Astrocyte (in vitro differentiated cells and primary cell): ENCODE measurements around the gene PROSER1. TPM values are rescaled to one million over a fixed set of nuclear protein-coding genes. Genes with fewer than 3 reads are reported as not detected.

Experiments
- DNase-seq: peaks from one replicate; pipeline ENCODE4 v3.0.0-alpha.2; 2010; ENCODE audit warnings: low read depth
- FAIRE-seq: peaks from 2 replicates; lab custom pipeline; 2011; peaks lifted over from hg19 to GRCh38; lab: Jason Lieb, UNC
- H2AFZ ChIP-seq: 2 replicates; pipeline ENCODE4 v1.6.0; 2012; ENCODE audit warnings: low read depth, low read length, inconsistent platforms
- H3K27ac ChIP-seq: 2 replicates; pipeline ENCODE4 v1.5.1; 2011; ENCODE audit warnings: low read depth, low read length, inconsistent platforms
- H3K27me3 ChIP-seq: 2 replicates; pipeline ENCODE4 v1.6.0; 2011; ENCODE audit warnings: low read length, inconsistent platforms; ENCODE audit not compliant: insufficient read depth
- H3K36me3 ChIP-seq: 2 replicates; pipeline ENCODE4 v1.5.1; 2011; ENCODE audit warnings: low read length, inconsistent platforms; ENCODE audit not compliant: insufficient read depth
- H3K4me1 ChIP-seq: 2 replicates; pipeline ENCODE4 v1.5.1; 2011; ENCODE audit warnings: low read length, inconsistent platforms; ENCODE audit not compliant: insufficient read depth
- H3K4me2 ChIP-seq: 2 replicates; pipeline ENCODE4 v1.6.0; 2012; ENCODE audit warnings: low read length, inconsistent platforms
- H3K4me3 ChIP-seq: 2 replicates; pipeline ENCODE4 v1.5.1; 2011; ENCODE audit warnings: low read depth, mild to moderate bottlenecking, low read length, inconsistent platforms; ENCODE audit not compliant: insufficient read depth
- H3K79me2 ChIP-seq: 2 replicates; pipeline ENCODE4 v1.6.0; 2012; ENCODE audit warnings: mild to moderate bottlenecking, low read length, inconsistent platforms; ENCODE audit not compliant: insufficient read depth
- H3K9ac ChIP-seq: 2 replicates; pipeline ENCODE4 v1.6.0; 2012; ENCODE audit warnings: mild to moderate bottlenecking, low read length, inconsistent platforms
- H3K9me3 ChIP-seq: 2 replicates; pipeline ENCODE4 v1.5.1; 2012; ENCODE audit warnings: low read depth, mild to moderate bottlenecking, low read length, inconsistent platforms; ENCODE audit not compliant: insufficient read depth
- H4K20me1 ChIP-seq: 2 replicates; pipeline ENCODE4 v1.6.0; 2012; ENCODE audit warnings: low read length, inconsistent platforms; ENCODE audit not compliant: insufficient read depth
- H3K27ac Mint-ChIP-seq: one replicate; pipeline ENCODE4 v1.8.0; 2021; ENCODE audit warnings: mild to moderate bottlenecking, mixed read lengths; ENCODE audit not compliant: unreplicated experiment
- H3K27me3 Mint-ChIP-seq: one replicate; pipeline ENCODE4 v1.8.0; 2021; ENCODE audit warnings: low read depth, mixed read lengths; ENCODE audit not compliant: unreplicated experiment
- H3K36me3 Mint-ChIP-seq: one replicate; pipeline ENCODE4 v1.8.0; 2021; ENCODE audit warnings: low read depth, mixed read lengths; ENCODE audit not compliant: unreplicated experiment
- H3K4me1 Mint-ChIP-seq: one replicate; pipeline ENCODE4 v1.8.0; 2021; ENCODE audit warnings: low read depth, mixed read lengths; ENCODE audit not compliant: unreplicated experiment
- H3K4me3 Mint-ChIP-seq: one replicate; pipeline ENCODE4 v1.8.0; 2021; ENCODE audit warnings: mild to moderate bottlenecking, moderate library complexity, mixed read lengths; ENCODE audit not compliant: unreplicated experiment
- H3K9me3 Mint-ChIP-seq: one replicate; pipeline ENCODE4 v1.8.0; 2021; ENCODE audit warnings: mild to moderate bottlenecking, mixed read lengths; ENCODE audit not compliant: unreplicated experiment
- CTCF ChIP-seq: IDR thresholded peaks from 2 replicates; pipeline ENCODE4 v1.5.1; 2011; ENCODE audit warnings: low read depth, mild to moderate bottlenecking, inconsistent platforms, low read length, moderate library complexity; ENCODE audit not compliant: insufficient read depth
- EZH2 ChIP-seq: IDR thresholded peaks from 2 replicates; pipeline ENCODE4 v1.6.1; 2012; ENCODE audit warnings: mild to moderate bottlenecking, low read length, inconsistent platforms; ENCODE audit not compliant: insufficient read depth
- total RNA-seq: library from RNA; stranded (reverse); gene quantifications from 2 replicates; pipeline ENCODE4 v1.2.1, GENCODE V29; 2021

Gene PROSER1
- total RNA-seq, 1 donor from 2014 or later, result 35.3 TPM

DNA sequence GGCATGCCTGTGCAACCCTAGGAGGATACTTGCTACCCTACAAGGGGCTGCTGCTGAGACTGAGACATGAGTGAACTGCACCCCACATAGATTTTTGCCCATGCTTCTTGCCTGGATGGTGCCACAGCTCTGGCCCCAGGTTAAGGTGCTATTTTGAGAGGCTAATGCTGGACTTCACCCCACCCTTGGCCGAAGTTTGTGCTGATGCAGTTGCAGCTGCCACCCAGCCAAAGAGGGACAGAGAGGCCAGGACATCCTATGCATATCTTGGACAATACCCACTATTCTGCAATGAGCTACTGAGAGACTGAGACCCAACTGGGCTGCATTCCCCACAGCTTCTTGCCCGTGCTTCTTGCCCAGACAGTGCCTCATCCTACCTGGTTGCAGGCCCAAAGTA is 35.0 kb upstream of the PROSER1 start:
- Histone ChIP-seq H4K20me1 (no peaks in the 10 kb centered on the region), H3K27ac (no peak overlapping the region), H3K4me2 (no peak overlapping the region), H3K79me2 (no peaks in the 10 kb centered on the region), H3K9ac (no peak overlapping the region), H3K9me3 (no peaks in the 10 kb centered on the region), H3K4me3 (no peak overlapping the region), H2AFZ (no peak overlapping the region), H3K36me3 (no peaks in the 10 kb centered on the region), H3K4me1 (no peaks in the 10 kb centered on the region), H3K27me3 (no peaks in the 10 kb centered on the region)
- Mint-ChIP-seq H3K36me3 (no peaks in the 10 kb centered on the region), H3K4me1 (no peaks in the 10 kb centered on the region), H3K4me3 (no peak overlapping the region), H3K9me3 (peaks cover 3% of the 10 kb centered on the region), H3K27me3 (no peaks in the 10 kb centered on the region), H3K27ac (no peak overlapping the region)
- TF ChIP-seq CTCF, result no peak
- TF ChIP-seq EZH2, result no peak
- FAIRE-seq (no peak), DNase-seq (no peak)

DNA sequence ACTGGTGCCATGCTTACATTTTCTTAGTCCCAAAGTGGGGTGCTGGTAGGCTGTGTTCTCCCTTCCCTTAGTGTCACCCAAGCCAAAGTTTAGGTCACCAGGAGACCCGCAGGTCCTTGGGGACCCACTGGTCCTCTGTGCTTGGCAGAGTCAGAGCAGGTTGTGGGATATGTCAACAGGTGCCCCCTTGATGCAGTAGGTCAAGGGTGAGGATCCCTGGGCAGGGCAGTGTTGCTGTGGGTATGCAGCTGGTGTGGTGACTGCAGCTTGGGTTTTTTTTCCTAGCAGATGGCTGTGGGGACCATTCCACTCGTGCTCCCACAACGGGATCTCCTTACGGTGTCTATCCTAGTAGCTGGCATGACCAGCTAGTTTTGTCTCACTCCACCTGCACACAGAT is 24.1 kb upstream of the PROSER1 start:
- H3K4me1 Mint-ChIP-seq, result no peaks in the 10 kb centered on the region
- H3K27ac ChIP-seq, result no peak overlapping the region
- no peaks in the 10 kb centered on the region for H3K27me3 ChIP-seq
- peaks cover 1% of the 10 kb centered on the region for H3K36me3 Mint-ChIP-seq
- H3K4me2 ChIP-seq, result no peak overlapping the region
- no peak overlapping the region for H3K4me3 Mint-ChIP-seq
- H3K9ac ChIP-seq, result no peak overlapping the region
- H3K79me2 ChIP-seq, result no peaks in the 10 kb centered on the region
- no peak overlapping the region for H3K4me3 ChIP-seq
- no peaks in the 10 kb centered on the region for H3K9me3 ChIP-seq
- H3K4me1 ChIP-seq, result no peaks in the 10 kb centered on the region
- DNase-seq (no peak), FAIRE-seq (no peak)
- no peak overlapping the region for H2AFZ ChIP-seq
- no peak for TF ChIP-seq EZH2
- no peaks in the 10 kb centered on the region for H3K9me3 Mint-ChIP-seq
- H3K27ac Mint-ChIP-seq, result no peak overlapping the region
- H3K27me3 Mint-ChIP-seq, result no peaks in the 10 kb centered on the region
- no peaks in the 10 kb centered on the region for H4K20me1 ChIP-seq
- no peaks in the 10 kb centered on the region for H3K36me3 ChIP-seq

DNA sequence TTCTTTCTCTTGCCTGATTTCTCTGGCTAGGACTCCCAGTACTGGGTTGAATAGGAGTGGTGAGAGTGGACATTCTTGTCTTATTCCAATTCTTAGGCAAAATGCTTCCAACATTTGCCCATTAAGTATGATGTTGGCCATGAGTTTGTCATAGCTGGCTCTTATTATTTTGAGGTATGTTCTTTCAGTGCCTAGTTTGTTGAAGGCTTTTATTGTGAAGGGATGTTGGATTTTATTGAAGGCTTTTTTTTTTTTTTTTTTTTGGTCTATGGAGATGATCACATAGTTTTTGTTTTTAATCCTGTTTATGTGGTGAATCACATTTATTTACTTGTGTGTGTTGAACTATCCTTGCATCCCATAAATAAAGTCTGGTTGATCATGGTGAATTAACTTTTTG is 20.2 kb upstream of the PROSER1 start:
- H3K79me2 ChIP-seq, result no peaks in the 10 kb centered on the region
- no peak overlapping the region for H3K27ac ChIP-seq
- H3K9ac ChIP-seq, result no peak overlapping the region
- no peaks in the 10 kb centered on the region for H4K20me1 ChIP-seq
- H3K27me3 Mint-ChIP-seq, result no peaks in the 10 kb centered on the region
- H3K4me2 ChIP-seq, result no peak overlapping the region
- no peak overlapping the region for H3K27ac Mint-ChIP-seq
- H3K9me3 ChIP-seq, result no peaks in the 10 kb centered on the region
- H3K4me3 Mint-ChIP-seq, result no peak overlapping the region
- peaks cover 1% of the 10 kb centered on the region for H3K36me3 Mint-ChIP-seq
- no peaks in the 10 kb centered on the region for H3K27me3 ChIP-seq
- H3K36me3 ChIP-seq, result no peaks in the 10 kb centered on the region
- no peak overlapping the region for H2AFZ ChIP-seq
- DNase-seq, result no peak
- FAIRE-seq, result no peak
- H3K9me3 Mint-ChIP-seq, result no peaks in the 10 kb centered on the region
- H3K4me1 ChIP-seq, result no peaks in the 10 kb centered on the region
- TF ChIP-seq EZH2 (no peak), CTCF (no peak)
- H3K4me3 ChIP-seq, result no peak overlapping the region
- no peaks in the 10 kb centered on the region for H3K4me1 Mint-ChIP-seq
